A673 (cell line): ENCODE measurements around the gene TMEM213. TPM values are rescaled to one million over a fixed set of nuclear protein-coding genes. Genes with fewer than 3 reads are reported as not detected.

Source experiments
- BruUV-seq: library from RNA; stranded (reverse); fragments of 400-500 nt; replicated peaks from 2 replicates; lab custom pipeline; 2021; lab: Mats Ljungman, UMichigan
- CTCF ChIA-PET: fragments of 300-600 bp; sonication (Branson Sonifier 250); formaldehyde crosslinking; loops from one replicate; lab custom pipeline; 2022; ENCODE audit warnings: antibody characterized with exemption; lab: Charles Lee
- POLR2A ChIA-PET: fragments of 300-600 bp; sonication (Branson Sonifier 250); formaldehyde crosslinking; loops from one replicate; lab custom pipeline; 2022; ENCODE audit warnings: antibody characterized with exemption; ENCODE audit not compliant: low non-redundant PET; lab: Charles Lee
- DNase-seq: peaks from one replicate; pipeline ENCODE4 v3.0.0-alpha.2; 2015; ENCODE audit warnings: low spot score
- H3K27ac ChIP-seq: fragments of 200-600 bp; sonication (generic); 2 replicates; pipeline ENCODE4 v1.5.1; 2016; ENCODE audit warnings: mixed run types, low read depth, mild to moderate bottlenecking, mixed read lengths, antibody characterized with exemption, low read length; ENCODE audit not compliant: poor library complexity, severe bottlenecking
- H3K27me3 ChIP-seq: fragments of 200-600 bp; sonication (generic); replicated peaks from 2 replicates; pipeline ENCODE4 v1.6.1; 2017; ENCODE audit warnings: mixed run types, low read depth, mild to moderate bottlenecking, mixed read lengths, antibody characterized with exemption, low read length; ENCODE audit not compliant: insufficient read depth, poor library complexity
- H3K36me3 ChIP-seq: fragments of 200-600 bp; sonication (generic); 2 replicates; pipeline ENCODE4 v1.6.1; 2016; ENCODE audit warnings: mixed run types, mild to moderate bottlenecking, mixed read lengths, antibody characterized with exemption, low read length; ENCODE audit not compliant: insufficient read depth, poor library complexity, severe bottlenecking
- H3K4me1 ChIP-seq: fragments of 200-600 bp; sonication (generic); 2 replicates; pipeline ENCODE4 v1.6.1; 2017; ENCODE audit warnings: mixed run types, mild to moderate bottlenecking, mixed read lengths, antibody characterized with exemption, low read length; ENCODE audit not compliant: insufficient read depth, poor library complexity, severe bottlenecking
- H3K4me3 ChIP-seq: fragments of 200-600 bp; sonication (generic); 2 replicates; pipeline ENCODE4 v1.5.1; 2016; ENCODE audit warnings: low read depth, mixed run types, mild to moderate bottlenecking, mixed read lengths, low read length; ENCODE audit not compliant: poor library complexity, severe bottlenecking
- H3K9me3 ChIP-seq: fragments of 200-600 bp; sonication (generic); 2 replicates; pipeline ENCODE4 v1.6.1; 2016; ENCODE audit warnings: mixed run types, low read depth, mild to moderate bottlenecking, mixed read lengths, antibody characterized with exemption, low read length; ENCODE audit not compliant: poor library complexity, severe bottlenecking
- CTCF ChIP-seq: fragments of 300-800, 200-600 bp; sonication (generic); conservative IDR thresholded peaks from 2 replicates; pipeline ENCODE4 v1.5.1; 2017; ENCODE audit warnings: low read depth, mild to moderate bottlenecking, antibody characterized with exemption, low read length, moderate library complexity, mixed read lengths
- EZH2 ChIP-seq: fragments of 200-600 bp; sonication (generic); IDR thresholded peaks from 2 replicates; pipeline ENCODE4 v1.6.1; 2017; ENCODE audit warnings: borderline replicate concordance, low read depth, mild to moderate bottlenecking, mixed read lengths, antibody characterized with exemption, low read length; ENCODE audit not compliant: poor library complexity, severe bottlenecking
- intact Hi-C: fragments of 100-400 bp; cut with micrococcal nuclease; formaldehyde crosslinking; loops from one replicate; pipeline ENCODE4 v1.10.0; 2022; ENCODE audit not compliant: unreplicated experiment
- total RNA-seq: library from RNA; stranded (reverse); gene quantifications from 2 replicates; pipeline ENCODE4 v1.2.3, GENCODE V29; 2021

Gene TMEM213
- total RNA-seq, 1 experiment from 2014 or later: not detected

- Histone ChIP-seq H3K9me3 (no peaks in the 10 kb centered on the region), H3K27ac (no peak overlapping the region), H3K4me1 (no peaks in the 10 kb centered on the region), H3K27me3 (peaks cover 74% of the 10 kb centered on the region), H3K36me3 (no peaks in the 10 kb centered on the region), H3K4me3 (no peak overlapping the region)
- DNase-seq: no peak
- intact Hi-C loops: no loop called here
- POLR2A ChIA-PET: no interaction called here
- no TSS peak for BruUV-seq
- CTCF ChIA-PET: no interaction called here
- TF ChIP-seq CTCF (no peak), EZH2 (no peak)
Observed at GRCh38 chr7:138770904-138771303, 26.9 kb upstream of the TMEM213 start.

GRCh38 chr7:138773176-138773575 is 24.6 kb upstream of the TMEM213 start:
- no TSS peak for BruUV-seq
- H3K27ac ChIP-seq: no peak overlapping the region
- H3K9me3 ChIP-seq: no peaks in the 10 kb centered on the region
- intact Hi-C loops: no loop called here
- no peak for DNase-seq
- peaks cover 60% of the 10 kb centered on the region for H3K27me3 ChIP-seq
- H3K4me3 ChIP-seq: no peak overlapping the region
- CTCF ChIA-PET: no interaction called here
- no peaks in the 10 kb centered on the region for H3K4me1 ChIP-seq
- H3K36me3 ChIP-seq: no peaks in the 10 kb centered on the region
- TF ChIP-seq EZH2 (no peak), CTCF (no peak)
- POLR2A ChIA-PET: no interaction called here

- H3K4me3 ChIP-seq: no peak overlapping the region
- TF ChIP-seq EZH2 (no peak), CTCF (no peak)
- ChIA-PET POLR2A (no interaction called here), CTCF (no interaction called here)
- DNase-seq: no peak
- no TSS peak for BruUV-seq
- no peaks in the 10 kb centered on the region for H3K9me3 ChIP-seq
- H3K36me3 ChIP-seq: no peaks in the 10 kb centered on the region
- no peak overlapping the region for H3K27ac ChIP-seq
- no peaks in the 10 kb centered on the region for H3K4me1 ChIP-seq
- intact Hi-C loops: no loop called here
- H3K27me3 ChIP-seq: peaks cover 53% of the 10 kb centered on the region
Observed at GRCh38 chr7:138773817-138774216, 24.0 kb upstream of the TMEM213 start.
